HG03159 (cell line): ENCODE data around the gene LMAN2.

ENCODE experiments used
- ATAC-seq: cut with Tn5 transposase; IDR thresholded peaks from one replicate; pipeline ENCODE4 v1.9.1; 2021; ENCODE audit warnings: mild to moderate bottlenecking, moderate library complexity; ENCODE audit not compliant: unreplicated experiment

LMAN2 gene

DNA sequence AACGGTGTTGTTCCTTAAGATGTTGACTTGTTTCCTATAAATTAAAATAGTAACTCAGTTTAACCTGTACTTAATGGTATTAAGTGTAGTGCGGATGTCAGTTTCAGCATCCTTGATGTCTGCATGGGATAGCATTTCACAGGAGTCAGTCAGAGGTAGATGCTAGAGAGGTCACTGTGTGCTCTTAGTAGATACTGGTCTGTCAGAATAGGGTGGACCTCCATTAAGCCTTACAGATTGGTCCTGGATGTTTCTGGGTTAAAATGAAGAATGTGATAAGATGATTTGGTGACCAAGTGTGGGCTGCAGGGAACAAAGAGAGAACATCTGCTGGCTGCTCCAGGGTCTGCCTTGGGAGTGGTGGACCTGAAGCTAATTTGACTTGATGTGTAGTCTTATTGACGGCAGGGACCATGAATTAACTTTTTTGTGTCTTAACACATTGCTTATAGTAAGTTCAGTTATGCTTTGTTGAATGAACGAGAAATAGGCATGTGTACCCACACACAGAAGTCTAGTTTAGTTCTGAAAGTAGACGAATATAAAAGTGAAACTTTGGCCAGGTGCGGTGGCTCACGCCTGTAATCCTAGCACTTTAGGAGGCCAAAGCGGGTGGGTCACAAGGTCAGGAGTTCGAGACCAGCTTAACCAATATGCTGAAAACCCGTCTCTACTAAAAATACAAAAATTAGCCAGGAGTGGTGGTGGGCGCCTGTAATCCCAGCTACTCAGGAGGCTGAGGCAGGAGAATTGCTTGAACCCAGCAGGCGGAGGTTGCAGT is 60.5 kb downstream of the LMAN2 start:
- ATAC-seq = no peak

DNA sequence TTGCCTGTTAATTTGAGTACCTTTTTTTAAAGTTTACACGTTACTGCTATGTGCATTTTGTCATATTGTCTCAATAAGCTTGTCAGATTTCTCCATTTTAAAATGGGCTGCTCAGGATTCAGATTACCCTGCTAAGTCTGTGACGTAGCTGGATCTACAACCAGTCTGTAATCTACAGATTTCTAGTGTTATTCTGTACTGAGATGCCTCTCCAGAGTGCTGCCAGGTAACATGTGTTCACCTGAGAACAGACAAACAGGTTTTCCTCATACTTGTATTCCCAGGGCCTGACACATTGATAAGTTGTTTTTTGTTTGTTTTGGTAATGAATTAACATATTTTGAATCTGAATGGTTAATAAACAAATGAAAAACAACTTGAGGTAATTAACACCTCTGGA is 63.3 kb downstream of the LMAN2 start:
- no peak for ATAC-seq
